ENCODE results near the gene ALPI. TPM values are rescaled to one million over a fixed set of nuclear protein-coding genes. Genes with fewer than 3 reads are reported as not detected.

ALPI gene
- total RNA-seq, 1 experiment from 2014 or later, result not detected

DNA sequence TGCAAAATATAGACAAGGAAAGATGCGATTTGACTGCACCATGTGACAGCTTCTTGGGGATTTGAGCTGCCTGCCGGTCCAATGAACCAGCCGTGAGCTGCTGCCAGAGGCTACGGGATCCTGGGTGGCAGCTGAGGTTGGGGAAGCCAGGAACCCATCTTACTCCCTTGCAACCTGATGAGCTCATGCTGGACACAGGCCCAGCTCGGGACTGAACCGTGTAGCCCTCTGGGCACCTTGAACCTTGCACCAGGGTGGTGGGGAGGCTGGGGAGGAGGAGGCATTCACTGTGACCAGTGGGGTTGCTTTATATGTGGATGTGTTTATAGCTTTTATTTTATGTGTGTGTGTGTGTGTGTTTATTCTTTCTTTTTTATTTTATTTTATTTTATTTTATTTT, 9.1 kb downstream of the ALPI start:
- Histone ChIP-seq H3K27ac (ENCODE audit: low read length) (no peak overlapping the region), H3K27me3 (ENCODE audit: control insufficient read depth, insufficient read depth, low read length) (no peaks in the 10 kb centered on the region; the same call in 1 of the 2 replicates), H3K36me3 (ENCODE audit: control insufficient read depth, insufficient read depth, low read length) (no peaks in the 10 kb centered on the region), H3K4me3 (ENCODE audit: low read depth in 2 of 2, low read length in 2 of 2) (no peak overlapping the region), H3K4me1 (ENCODE audit: control insufficient read depth, insufficient read depth, low read length) (no peaks in the 10 kb centered on the region), H3K9me3 (ENCODE audit: control insufficient read depth, insufficient read depth, low read depth, low read length) (no peaks in the 10 kb centered on the region)
- DNase-seq (ENCODE audit: low read depth, low spot score) (no peak), ATAC-seq (no peak)
- ChIA-PET POLR2A (interaction anchor here (0.6 kb wide), 1 partner anchor 725 kb away, joined by 13 read pairs; no protein-coding TSS in a partner anchor), CTCF (no interaction called here)
- no TSS peak for BruUV-seq (replicated peaks)
- TF ChIP-seq REST (IDR thresholded peaks at IDR 0.05; ENCODE audit: insufficient read depth in 1 of 2, low read depth in 2 of 2, low read length in 1 of 2), result no peak
- no peak for TF ChIP-seq POLR2AphosphoS5 (IDR thresholded peaks at IDR 0.05; ENCODE audit: low read depth, low read length)
- no peak for TF ChIP-seq TCF7L2 (IDR thresholded peaks at IDR 0.05; ENCODE audit: low read depth, low read length)
- TF ChIP-seq, protein P1, sequence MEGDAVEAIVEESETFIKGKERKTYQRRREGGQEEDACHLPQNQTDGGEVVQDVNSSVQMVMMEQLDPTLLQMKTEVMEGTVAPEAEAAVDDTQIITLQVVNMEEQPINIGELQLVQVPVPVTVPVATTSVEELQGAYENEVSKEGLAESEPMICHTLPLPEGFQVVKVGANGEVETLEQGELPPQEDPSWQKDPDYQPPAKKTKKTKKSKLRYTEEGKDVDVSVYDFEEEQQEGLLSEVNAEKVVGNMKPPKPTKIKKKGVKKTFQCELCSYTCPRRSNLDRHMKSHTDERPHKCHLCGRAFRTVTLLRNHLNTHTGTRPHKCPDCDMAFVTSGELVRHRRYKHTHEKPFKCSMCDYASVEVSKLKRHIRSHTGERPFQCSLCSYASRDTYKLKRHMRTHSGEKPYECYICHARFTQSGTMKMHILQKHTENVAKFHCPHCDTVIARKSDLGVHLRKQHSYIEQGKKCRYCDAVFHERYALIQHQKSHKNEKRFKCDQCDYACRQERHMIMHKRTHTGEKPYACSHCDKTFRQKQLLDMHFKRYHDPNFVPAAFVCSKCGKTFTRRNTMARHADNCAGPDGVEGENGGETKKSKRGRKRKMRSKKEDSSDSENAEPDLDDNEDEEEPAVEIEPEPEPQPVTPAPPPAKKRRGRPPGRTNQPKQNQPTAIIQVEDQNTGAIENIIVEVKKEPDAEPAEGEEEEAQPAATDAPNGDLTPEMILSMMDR (IDR thresholded peaks at IDR 0.05), result no peak
- no peak for TF ChIP-seq SIN3A (IDR thresholded peaks at IDR 0.05; ENCODE audit: borderline replicate concordance, insufficient read depth, low read depth, low read length)
- in situ Hi-C loops (cut with HindIII; ENCODE audit: low pct_unique_long_range_greater_than_20kb, low sequenced_read_pairs), result no loop called here
- intact Hi-C loops (cut with micrococcal nuclease; ENCODE audit: unreplicated experiment), result no loop called here

DNA sequence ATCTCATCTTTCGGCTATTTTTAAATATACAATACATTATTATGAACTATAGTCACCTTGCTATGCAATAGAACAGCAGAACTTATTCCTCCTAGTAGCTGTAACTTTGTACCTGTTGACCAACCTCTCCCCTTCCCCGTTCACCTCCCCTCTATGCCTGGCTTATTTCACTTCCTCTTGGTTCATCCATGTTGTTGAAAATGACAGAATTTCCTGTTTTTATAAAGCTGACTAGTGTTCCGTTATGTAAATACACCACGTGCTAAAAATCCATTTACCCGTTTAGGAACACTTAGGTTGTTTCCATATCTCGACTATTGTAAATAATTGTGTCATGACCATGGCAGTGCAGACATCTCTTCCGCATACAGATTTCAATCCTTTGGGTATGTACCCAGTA, 10.3 kb downstream of the ALPI start:
- Histone ChIP-seq H3K9me3 (ENCODE audit: control insufficient read depth, insufficient read depth, low read depth, low read length) (no peaks in the 10 kb centered on the region), H3K4me3 (ENCODE audit: low read depth in 2 of 2, low read length in 2 of 2) (no peak overlapping the region), H3K27me3 (ENCODE audit: control insufficient read depth, insufficient read depth, low read length) (peaks cover 2% of the 10 kb centered on the region; the same call in 1 of the 2 replicates), H3K27ac (ENCODE audit: low read length) (no peak overlapping the region), H3K36me3 (ENCODE audit: control insufficient read depth, insufficient read depth, low read length) (no peaks in the 10 kb centered on the region), H3K4me1 (ENCODE audit: control insufficient read depth, insufficient read depth, low read length) (no peaks in the 10 kb centered on the region)
- intact Hi-C loops (cut with micrococcal nuclease; ENCODE audit: unreplicated experiment) (no loop called here), in situ Hi-C loops (cut with HindIII; ENCODE audit: low pct_unique_long_range_greater_than_20kb, low sequenced_read_pairs) (no loop called here)
- ChIA-PET CTCF (interaction anchor here (0.7 kb wide), 1 partner anchor 267 kb away, joined by 7 read pairs; no protein-coding TSS in a partner anchor), POLR2A (no interaction called here)
- no TSS peak for BruUV-seq (replicated peaks)
- DNase-seq (ENCODE audit: low read depth, low spot score) (no peak), ATAC-seq (no peak)
- no peak for TF ChIP-seq SIN3A (IDR thresholded peaks at IDR 0.05; ENCODE audit: borderline replicate concordance, insufficient read depth, low read depth, low read length)
- TF ChIP-seq, protein P1 (IDR thresholded peaks at IDR 0.05), result no peak
- TF ChIP-seq TCF7L2 (IDR thresholded peaks at IDR 0.05; ENCODE audit: low read depth, low read length), result no peak
- no peak for TF ChIP-seq REST (IDR thresholded peaks at IDR 0.05; ENCODE audit: insufficient read depth in 1 of 2, low read depth in 2 of 2, low read length in 1 of 2)
- no peak for TF ChIP-seq POLR2AphosphoS5 (IDR thresholded peaks at IDR 0.05; ENCODE audit: low read depth, low read length)
